ENCODE results near the gene LRFN5.

Gene LRFN5

GRCh38 chr14:41623736-41624135 is 17.1 kb downstream of the LRFN5 start:
- Histone ChIP-seq H3K9ac (no peak overlapping the region), H3K4me3 (IDR thresholded peaks at IDR 0.05; ENCODE audit: insufficient read depth, low read depth, low read length) (no peak overlapping the region), H3K79me2 (ENCODE audit: insufficient read depth, low read depth) (no peaks in the 10 kb centered on the region), H3K27me3 (ENCODE audit: insufficient read depth, low read depth) (no peaks in the 10 kb centered on the region), H3K4me2 (no peak overlapping the region), H4K20me1 (ENCODE audit: insufficient read depth) (no peaks in the 10 kb centered on the region), H3K4me1 (ENCODE audit: low read depth, poor library complexity, severe bottlenecking) (no peaks in the 10 kb centered on the region), H3K36me3 (ENCODE audit: insufficient read depth) (no peaks in the 10 kb centered on the region), H2AFZ (ENCODE audit: low read depth) (no peak overlapping the region), H3K27ac (no peak overlapping the region)
- TF ChIP-seq, protein P1, sequence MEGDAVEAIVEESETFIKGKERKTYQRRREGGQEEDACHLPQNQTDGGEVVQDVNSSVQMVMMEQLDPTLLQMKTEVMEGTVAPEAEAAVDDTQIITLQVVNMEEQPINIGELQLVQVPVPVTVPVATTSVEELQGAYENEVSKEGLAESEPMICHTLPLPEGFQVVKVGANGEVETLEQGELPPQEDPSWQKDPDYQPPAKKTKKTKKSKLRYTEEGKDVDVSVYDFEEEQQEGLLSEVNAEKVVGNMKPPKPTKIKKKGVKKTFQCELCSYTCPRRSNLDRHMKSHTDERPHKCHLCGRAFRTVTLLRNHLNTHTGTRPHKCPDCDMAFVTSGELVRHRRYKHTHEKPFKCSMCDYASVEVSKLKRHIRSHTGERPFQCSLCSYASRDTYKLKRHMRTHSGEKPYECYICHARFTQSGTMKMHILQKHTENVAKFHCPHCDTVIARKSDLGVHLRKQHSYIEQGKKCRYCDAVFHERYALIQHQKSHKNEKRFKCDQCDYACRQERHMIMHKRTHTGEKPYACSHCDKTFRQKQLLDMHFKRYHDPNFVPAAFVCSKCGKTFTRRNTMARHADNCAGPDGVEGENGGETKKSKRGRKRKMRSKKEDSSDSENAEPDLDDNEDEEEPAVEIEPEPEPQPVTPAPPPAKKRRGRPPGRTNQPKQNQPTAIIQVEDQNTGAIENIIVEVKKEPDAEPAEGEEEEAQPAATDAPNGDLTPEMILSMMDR (conservative IDR thresholded peaks at IDR 0.05; ENCODE audit: low read depth, low read length), result no peak

- TF ChIP-seq, protein P1 (conservative IDR thresholded peaks at IDR 0.05; ENCODE audit: low read depth, low read length), result no peak
- H3K27ac ChIP-seq, result no peak overlapping the region
- H3K27me3 ChIP-seq (ENCODE audit: insufficient read depth, low read depth), result no peaks in the 10 kb centered on the region
- H3K4me2 ChIP-seq, result no peak overlapping the region
- no peaks in the 10 kb centered on the region for H4K20me1 ChIP-seq (ENCODE audit: insufficient read depth)
- H3K79me2 ChIP-seq (ENCODE audit: insufficient read depth, low read depth), result no peaks in the 10 kb centered on the region
- no peaks in the 10 kb centered on the region for H3K4me1 ChIP-seq (ENCODE audit: low read depth, poor library complexity, severe bottlenecking)
- H3K9ac ChIP-seq, result no peak overlapping the region
- H3K36me3 ChIP-seq (ENCODE audit: insufficient read depth), result no peaks in the 10 kb centered on the region
- no peak overlapping the region for H2AFZ ChIP-seq (ENCODE audit: low read depth)
- H3K4me3 ChIP-seq (IDR thresholded peaks at IDR 0.05; ENCODE audit: insufficient read depth, low read depth, low read length), result no peak overlapping the region
Measured at GRCh38 chr14:41629876-41630275, 23.2 kb downstream of the LRFN5 start.

GRCh38 chr14:41634286-41634685 is 27.6 kb downstream of the LRFN5 start:
- no peak overlapping the region for H3K27ac ChIP-seq
- H3K4me2 ChIP-seq, result no peak overlapping the region
- H3K4me3 ChIP-seq (IDR thresholded peaks at IDR 0.05; ENCODE audit: insufficient read depth, low read depth, low read length), result no peak overlapping the region
- H4K20me1 ChIP-seq (ENCODE audit: insufficient read depth), result no peaks in the 10 kb centered on the region
- no peaks in the 10 kb centered on the region for H3K36me3 ChIP-seq (ENCODE audit: insufficient read depth)
- no peaks in the 10 kb centered on the region for H3K79me2 ChIP-seq (ENCODE audit: insufficient read depth, low read depth)
- TF ChIP-seq, protein P1 (conservative IDR thresholded peaks at IDR 0.05; ENCODE audit: low read depth, low read length), result no peak
- H3K4me1 ChIP-seq (ENCODE audit: low read depth, poor library complexity, severe bottlenecking), result no peaks in the 10 kb centered on the region
- no peak overlapping the region for H3K9ac ChIP-seq
- H2AFZ ChIP-seq (ENCODE audit: low read depth), result no peak overlapping the region
- H3K27me3 ChIP-seq (ENCODE audit: insufficient read depth, low read depth), result no peaks in the 10 kb centered on the region

GRCh38 chr14:41636492-41637392 is 30.1 kb downstream of the LRFN5 start:
- Histone ChIP-seq H3K4me3 (IDR thresholded peaks at IDR 0.05; ENCODE audit: insufficient read depth, low read depth, low read length) (no peak overlapping the region), H3K27ac (no peak overlapping the region), H3K27me3 (ENCODE audit: insufficient read depth, low read depth) (no peaks in the 10 kb centered on the region), H2AFZ (ENCODE audit: low read depth) (no peak overlapping the region), H3K79me2 (ENCODE audit: insufficient read depth, low read depth) (no peaks in the 10 kb centered on the region), H3K4me1 (ENCODE audit: low read depth, poor library complexity, severe bottlenecking) (no peaks in the 10 kb centered on the region), H3K36me3 (ENCODE audit: insufficient read depth) (no peaks in the 10 kb centered on the region), H3K4me2 (no peak overlapping the region), H4K20me1 (ENCODE audit: insufficient read depth) (no peaks in the 10 kb centered on the region), H3K9ac (no peak overlapping the region)
- TF ChIP-seq, protein P1 (conservative IDR thresholded peaks at IDR 0.05; ENCODE audit: low read depth, low read length), result no peak
